ENCODE data around the gene MYL10. TPM values are rescaled to one million over a fixed set of nuclear protein-coding genes. Genes with fewer than 3 reads are reported as not detected.
A peak's percentile ranks its signal among the peaks of the same experiment; 100 is the strongest.

The MYL10 gene
- total and polyA plus RNA-seq, 2 of the 8 experiments (the other 6 are each of a cell fraction or from before 2014, with no cell fraction given): 0.18 TPM; not detected in 1

DNA sequence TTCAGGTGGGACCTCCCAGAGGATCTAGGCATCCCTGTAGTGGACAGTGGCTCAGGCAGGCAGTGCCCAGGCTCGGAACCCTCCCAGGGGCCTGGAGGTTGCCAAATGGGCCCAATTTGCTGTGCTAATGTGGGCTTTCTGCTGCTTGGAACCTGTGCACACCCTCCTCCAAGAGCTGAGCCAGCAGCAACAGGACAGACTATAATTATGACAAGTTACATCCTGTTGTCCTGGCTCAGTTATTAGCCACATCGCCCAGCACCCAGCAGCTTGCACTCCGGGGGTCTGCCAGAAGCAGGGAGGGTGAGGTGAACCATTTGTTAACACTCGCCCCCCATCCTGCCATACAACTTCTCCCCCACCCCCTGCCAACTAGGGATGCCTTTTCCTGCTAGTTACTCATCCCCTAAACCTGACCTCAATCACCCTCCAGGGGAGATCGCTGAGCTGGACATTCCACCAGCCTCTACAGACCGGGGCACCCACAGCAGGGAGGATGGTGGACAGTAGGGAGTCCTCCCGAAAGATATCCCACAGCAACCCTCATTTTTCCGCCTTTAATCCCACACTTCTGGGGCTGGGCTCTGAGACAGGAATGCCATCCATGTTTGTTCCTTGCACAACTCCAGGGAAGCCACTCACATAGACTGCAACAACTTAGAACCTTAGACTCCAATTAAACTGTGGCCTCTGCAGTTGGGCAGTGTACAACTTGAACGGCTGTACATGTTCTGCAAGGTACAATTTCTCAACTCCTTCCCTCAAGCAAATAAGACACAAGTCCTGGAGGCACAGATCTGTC lies 7.9 kb upstream of the MYL10 start:
- TF ChIP-seq PHF8 (conservative IDR thresholded peaks at IDR 0.05; ENCODE audit: low read depth, low read length) (no peak), RAD21 (IDR thresholded peaks at IDR 0.05 in 1 of 2, conservative IDR thresholded peaks at IDR 0.05 in 1 of 2; ENCODE audit: low read depth in 2 of 2, low read length in 2 of 2) (no peak), YY1 (IDR thresholded peaks at IDR 0.05; ENCODE audit: low read depth, low read length) (no peak), CHD2 (IDR thresholded peaks at IDR 0.05; ENCODE audit: low read length) (no peak), CBX8 (IDR thresholded peaks at IDR 0.05; ENCODE audit: borderline replicate concordance, low read depth, low read length) (no peak)
- no peak overlapping the region for H3K4me3 ChIP-seq (ENCODE audit: extremely low read depth in 1 of 4, insufficient read depth in 2 of 4, low read depth in 3 of 4, low read length in 4 of 4)
- FAIRE-seq (no peak), DNase-seq (ENCODE audit: low read depth in 1 of 2, low spot score in 2 of 2) (no peak)
- no peaks in the 10 kb centered on the region for H3K79me2 ChIP-seq (ENCODE audit: control insufficient read depth in 1 of 2, insufficient read depth in 2 of 2, low read length in 2 of 2)
- H3K14ac ChIP-seq (ENCODE audit: insufficient read length): no peak overlapping the region
- no peak overlapping the region for H3K9ac ChIP-seq (replicated peaks in 1 of 4; ENCODE audit: extremely low read depth in 1 of 4, low read depth in 3 of 4, low read length in 3 of 4)
- no peak overlapping the region for H3K56ac ChIP-seq (replicated peaks; ENCODE audit: insufficient read length, low read depth, low read length)
- no peak overlapping the region for H2BK20ac ChIP-seq (ENCODE audit: low read length)
- no peak overlapping the region for H3K27ac ChIP-seq (ENCODE audit: low read depth, low read length)
- 0 out of 2 replicates have a peak overlapping the region, but pooled peaks have one; percentile 72 for H2BK15ac ChIP-seq (ENCODE audit: low read length)
- H3K4me1 ChIP-seq (replicated peaks in 1 of 4; ENCODE audit: control insufficient read depth in 3 of 4, insufficient read depth in 4 of 4, low read length in 3 of 4): peaks cover 0 to 3% (median 1%) of the 10 kb centered on the region in 4 experiments; a peak in 4 of 7 replicates
- no peaks in the 10 kb centered on the region for H3K36me3 ChIP-seq (ENCODE audit: control insufficient read depth in 2 of 4, insufficient read depth in 4 of 4, low read length in 3 of 4)
- 0 out of 2 replicates have a peak overlapping the region, but pooled peaks have one; percentile 27 for H2BK12ac ChIP-seq (ENCODE audit: low read depth, low read length)
- no peak overlapping the region for H2BK5ac ChIP-seq (ENCODE audit: low read depth, low read length)
- H3K4ac ChIP-seq (replicated peaks; ENCODE audit: insufficient read length, low read depth, low read length): no peak overlapping the region
- H4K20me1 ChIP-seq (replicated peaks in 1 of 2; ENCODE audit: control insufficient read depth in 1 of 2, insufficient read depth in 2 of 2, low read length in 2 of 2): no peaks in the 10 kb centered on the region
- H2BK120ac ChIP-seq (replicated peaks; ENCODE audit: low read depth, low read length): no peak overlapping the region
- no peak overlapping the region for H2AFZ ChIP-seq (ENCODE audit: low read length)
- CTCF ChIA-PET (ENCODE audit: partially characterized antibody): interaction anchor here (0.8 to 1.6 kb wide), 7 partner anchors 8 to 278 kb away, joined by 3 to 5 read pairs (median 3); partner anchors contain the start of gene MYL10
- H3K27me3 ChIP-seq (replicated peaks in 1 of 4; ENCODE audit: control insufficient read depth in 3 of 4, extremely low read depth in 1 of 4, insufficient read depth in 3 of 4, low read length in 3 of 4): no peaks in the 10 kb centered on the region
- H4K8ac ChIP-seq (ENCODE audit: extremely low read depth, insufficient read depth, low read length): no peak overlapping the region; the same call in 1 of the 2 replicates
- no peak overlapping the region for H4K5ac ChIP-seq (ENCODE audit: insufficient read length, low read depth, low read length)
- H3K79me1 ChIP-seq (ENCODE audit: low read depth, low read length): no peaks in the 10 kb centered on the region
- POLR2A ChIA-PET (ENCODE audit: partially characterized antibody): interaction anchor here (1.0 kb wide), 1 partner anchor 300 kb away, joined by 3 read pairs; no protein-coding TSS in a partner anchor
- H2AK5ac ChIP-seq (ENCODE audit: low read depth, low read length): 0 out of 2 replicates have a peak overlapping the region, but pooled peaks have one; percentile 82
- H4K91ac ChIP-seq (replicated peaks; ENCODE audit: insufficient read length, low read length): no peak overlapping the region
- H3K4me2 ChIP-seq (ENCODE audit: insufficient read depth in 1 of 2, low read depth in 2 of 2, low read length in 2 of 2): no peak overlapping the region
- WGBS, 2 experiments (ENCODE audit: extremely low coverage in 1 of 2, insufficient coverage in 1 of 2, insufficient read length in 1 of 2, insufficient replicate concordance in 2 of 2, low coverage in 1 of 2, low lambda C conversion rate in 2 of 2, missing lambda C conversion rate in 1 of 2): 85% methylated on average over 8 of the region's 9 CpGs; no CpG with 5 or more reads in 1 of the 2 experiments
- no peaks in the 10 kb centered on the region for H3K23me2 ChIP-seq (ENCODE audit: low read depth, low read length)
- H3K18ac ChIP-seq (ENCODE audit: extremely low read depth, low read length): no peak overlapping the region
- no peak overlapping the region for H3K23ac ChIP-seq (ENCODE audit: insufficient read length)
- 0 out of 4 replicates have a peak, but pooled peaks cover 0 to 5% of the 10 kb centered on the region in 2 experiments for H3K9me3 ChIP-seq (ENCODE audit: insufficient read depth in 2 of 2, low read depth in 1 of 2, low read length in 1 of 2)
